NK-92 (cell line): ENCODE data around the gene CDKL1.

Experiments used
- DNase-seq: peaks from one replicate; lab custom pipeline; 2025; ENCODE audit not compliant: unreplicated experiment; lab: John Stamatoyannopoulos, UW

The CDKL1 gene

DNA sequence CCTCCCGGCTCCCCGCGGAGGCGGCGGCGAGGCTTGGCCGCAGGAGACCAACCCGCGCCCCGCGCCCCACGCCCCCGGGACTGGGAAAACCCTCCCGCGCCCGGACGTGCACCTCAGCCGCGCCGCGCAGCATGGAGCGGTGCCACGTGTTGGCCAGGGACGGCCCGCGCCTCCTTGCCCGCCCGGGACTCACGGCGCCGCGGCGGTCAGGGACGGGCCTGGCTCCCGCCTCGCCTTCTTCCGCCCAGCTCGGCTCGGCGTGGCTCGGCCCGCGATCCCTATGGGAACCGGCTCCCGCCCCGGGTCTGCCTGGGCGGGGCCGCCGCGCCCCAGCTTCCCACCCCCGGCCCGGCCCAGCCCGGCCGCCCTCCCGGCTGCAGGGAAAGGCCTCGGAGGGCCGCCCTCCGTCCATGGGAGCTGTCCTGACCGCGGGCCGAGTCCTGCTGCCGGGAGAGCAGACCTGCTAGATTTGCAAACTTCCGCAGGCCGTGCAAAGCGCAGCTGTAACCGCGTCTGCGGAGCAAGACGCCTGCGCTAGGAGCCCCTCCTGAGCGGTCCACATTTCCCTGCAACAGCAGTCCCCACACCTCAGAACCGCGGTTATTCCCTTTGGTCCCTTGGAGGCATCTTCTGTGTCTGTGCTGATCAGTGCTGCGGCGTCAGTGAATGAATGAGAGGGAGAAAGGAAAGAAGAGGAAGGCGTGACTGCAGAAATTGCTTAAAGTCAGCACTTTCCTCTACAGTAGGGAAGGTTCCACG lies at the start of gene CDKL1:
TSS of gene CDKL1 (minus strand) at position 251 of the 759 bp plus-strand sequence. CDS start 1,013 bp downstream, outside the sequence.
- DNase-seq = no peak

GRCh38 chr14:50434528-50434927 lies 37.8 kb upstream of the CDKL1 start:
- no peak for DNase-seq

- DNase-seq = no peak
Measured at GRCh38 chr14:50432131-50432530, 35.5 kb upstream of the CDKL1 start.

DNA sequence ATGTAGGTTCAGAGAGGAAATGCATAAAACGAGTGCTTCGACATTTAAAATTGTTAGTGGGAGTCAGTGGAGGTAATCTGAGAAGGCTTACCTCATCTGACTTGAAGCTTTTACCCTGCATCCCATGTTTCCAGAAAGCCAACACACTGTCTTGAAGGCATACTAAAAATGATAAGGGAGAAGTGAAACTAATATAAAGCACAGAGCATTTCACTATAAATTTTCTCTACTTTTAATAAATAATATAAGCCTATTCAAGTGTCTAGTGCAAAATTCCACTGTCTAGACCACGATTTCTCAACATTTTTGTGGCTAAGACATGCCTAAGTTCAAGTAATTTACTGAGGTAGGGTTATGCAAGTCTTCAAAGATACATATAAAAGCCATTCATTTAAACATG lies 29.1 kb upstream of the CDKL1 start:
- no peak for DNase-seq

DNA sequence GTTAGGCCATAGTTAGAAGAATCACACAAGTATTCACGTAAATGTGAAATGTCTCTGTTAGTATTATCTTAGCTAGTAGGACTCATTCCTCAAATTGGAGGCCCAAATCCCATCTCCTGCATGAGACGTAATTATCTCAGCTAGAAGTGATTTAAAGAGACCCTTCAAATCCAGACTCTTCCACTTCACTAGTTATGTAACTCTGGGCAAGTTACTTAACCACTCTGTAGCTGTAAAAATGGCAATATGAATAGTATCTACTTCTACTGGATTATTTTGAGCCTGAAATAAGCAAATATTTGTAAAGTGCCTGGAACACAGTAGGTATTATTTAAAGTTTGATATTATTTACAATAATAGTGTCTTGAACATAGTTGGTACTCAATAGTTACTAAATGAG lies 28.4 kb upstream of the CDKL1 start:
- no peak for DNase-seq

DNA sequence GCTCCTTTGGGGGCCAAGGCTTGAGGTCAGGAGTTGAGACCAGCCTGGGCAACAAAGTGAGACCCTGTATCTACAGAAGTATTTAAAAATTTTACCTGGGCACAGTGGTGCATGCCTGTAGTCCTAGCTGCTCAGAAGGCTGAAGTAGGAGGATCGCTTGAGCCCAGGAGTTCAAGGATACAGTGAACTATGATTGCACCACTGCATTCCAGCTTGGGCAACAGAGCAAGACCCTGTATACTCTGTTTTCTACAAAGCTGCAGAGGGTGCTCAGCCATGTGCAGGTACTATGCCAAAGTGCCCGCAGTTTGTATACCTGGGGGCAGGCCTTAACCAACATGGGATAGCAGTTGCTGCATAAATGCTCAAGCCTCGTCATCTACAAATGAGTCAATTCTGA lies 26.8 kb upstream of the CDKL1 start:
- no peak for DNase-seq

DNA sequence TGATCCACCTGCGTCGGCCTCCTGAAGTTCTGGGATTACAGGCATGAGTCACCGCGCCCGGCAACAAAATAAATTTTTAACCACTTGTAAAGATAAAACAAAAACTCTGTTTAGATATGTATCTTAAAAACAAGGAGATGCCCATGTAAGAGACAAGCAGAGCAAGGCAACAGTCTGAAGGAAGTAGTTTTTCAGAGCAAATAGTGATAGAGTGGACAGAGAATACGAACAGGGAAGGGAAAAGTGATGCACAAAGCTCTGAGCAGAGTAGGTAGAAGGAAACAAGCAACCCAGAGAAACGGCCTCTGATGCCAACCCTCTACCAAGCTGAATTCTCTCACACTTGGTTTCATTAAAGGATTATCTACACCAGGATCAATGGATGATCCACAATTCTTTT lies 24.8 kb upstream of the CDKL1 start:
- no peak for DNase-seq

GRCh38 chr14:50417853-50418252 lies 21.2 kb upstream of the CDKL1 start:
- DNase-seq = no peak

GRCh38 chr14:50410921-50411320 lies 14.2 kb upstream of the CDKL1 start:
- DNase-seq = no peak

DNA sequence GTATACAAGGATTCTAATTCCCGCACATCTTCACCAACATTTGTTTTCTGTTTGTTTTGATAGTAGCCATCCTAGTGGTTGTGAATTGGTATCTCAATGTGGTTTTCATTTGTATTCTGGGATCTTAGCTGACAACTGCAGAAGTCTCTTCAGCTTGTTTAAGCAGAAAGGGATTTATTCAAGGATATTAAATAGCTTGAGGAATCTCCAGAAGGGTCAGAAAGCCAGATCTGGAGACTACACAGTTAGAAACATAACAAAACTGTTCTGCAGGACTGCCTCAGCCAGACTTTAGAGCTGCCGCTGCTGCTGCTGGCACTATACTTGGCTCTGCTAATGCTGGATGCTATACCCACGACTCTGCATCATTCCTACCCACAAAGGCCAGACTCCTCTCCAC lies 13.4 kb upstream of the CDKL1 start:
- DNase-seq = no peak

- no peak for DNase-seq
Measured at GRCh38 chr14:50407111-50407812, 10.6 kb upstream of the CDKL1 start.

- DNase-seq = no peak
Measured at GRCh38 chr14:50403419-50403818, 6.7 kb upstream of the CDKL1 start.

GRCh38 chr14:50402965-50403364 lies 6.3 kb upstream of the CDKL1 start:
- no peak for DNase-seq

DNA sequence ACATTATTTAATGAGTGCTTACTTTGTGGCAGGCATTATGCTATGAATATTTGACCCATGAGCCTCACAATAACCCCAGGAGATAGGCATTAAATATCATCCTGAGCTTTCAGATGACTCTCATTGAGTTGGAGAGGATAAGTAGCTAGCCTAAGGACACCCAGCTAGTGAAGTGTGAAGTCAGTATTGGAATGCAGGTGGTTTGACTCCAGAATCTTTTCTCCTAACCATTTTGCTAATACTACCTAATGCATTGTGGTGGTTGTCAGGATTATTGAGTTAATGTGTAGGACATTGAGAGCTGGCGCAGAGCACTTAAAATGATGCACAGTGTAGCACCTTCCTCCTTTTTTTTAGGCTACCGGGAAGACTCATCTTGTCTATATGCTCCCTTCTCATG lies 3.8 kb upstream of the CDKL1 start:
- no peak for DNase-seq

DNA sequence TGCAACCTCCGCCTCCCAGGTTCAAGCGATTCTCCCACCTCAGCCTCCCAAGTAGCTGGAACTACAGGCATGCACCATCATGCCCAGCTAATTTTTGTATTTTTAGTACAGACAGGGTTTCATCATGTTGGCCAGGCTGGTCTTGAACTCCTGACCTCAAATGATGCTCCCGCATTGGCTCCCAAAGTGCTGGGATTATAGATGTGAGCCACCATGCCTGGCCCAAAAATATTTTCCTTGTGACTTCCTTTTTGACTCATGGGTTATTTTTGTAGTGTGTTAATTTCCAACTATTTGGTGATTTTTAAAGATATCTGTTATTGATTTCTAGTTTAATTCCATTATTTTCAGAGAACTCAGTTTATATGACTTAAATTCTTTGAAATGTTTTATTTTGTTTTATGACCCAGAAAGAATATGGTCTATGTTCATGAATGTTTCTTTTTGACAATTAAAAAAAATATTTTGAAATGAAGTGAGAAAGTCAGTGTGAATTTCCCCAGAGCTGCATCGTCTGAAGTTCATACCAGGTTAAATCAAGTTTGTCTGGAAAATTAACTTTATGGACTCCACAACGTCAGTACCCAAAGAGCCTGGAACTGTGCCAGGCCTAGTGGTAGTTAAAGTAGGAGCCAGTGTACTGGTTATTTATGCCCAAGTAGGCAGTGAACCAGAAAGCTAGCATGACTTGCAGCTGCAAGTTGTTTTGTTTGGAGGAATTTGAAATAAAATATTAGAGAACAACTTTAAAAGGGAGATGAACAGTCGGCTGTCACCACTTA lies 2.8 kb upstream of the CDKL1 start:
- no peak for DNase-seq

- DNase-seq = no peak
Measured at GRCh38 chr14:50398189-50398580, 1.5 kb upstream of the CDKL1 start.

- no peak for DNase-seq
Measured at GRCh38 chr14:50397390-50398188, 908 bp upstream of the CDKL1 start.

DNA sequence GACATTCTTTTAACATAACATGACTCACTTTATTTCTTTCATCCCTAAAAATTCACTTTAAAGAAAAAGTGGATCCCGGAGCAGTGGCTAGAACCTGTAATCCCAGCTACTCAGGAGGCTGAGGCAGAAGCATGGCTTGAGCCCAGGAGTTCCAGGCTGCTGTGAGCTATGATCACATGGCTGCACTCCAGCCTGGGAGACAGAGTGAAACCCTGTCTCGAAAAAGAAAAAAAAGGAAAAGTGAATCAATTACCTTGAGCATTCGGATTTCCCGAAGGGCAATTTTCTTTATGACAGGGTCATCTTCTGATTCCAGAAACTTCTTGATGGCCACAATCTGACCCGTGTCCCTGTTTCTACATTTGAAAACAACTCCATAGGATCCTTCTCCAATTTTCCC lies 1.2 kb downstream of the CDKL1 start:
- no peak for DNase-seq

- no peak for DNase-seq
Measured at GRCh38 chr14:50394713-50395112, 2.0 kb downstream of the CDKL1 start.

DNA sequence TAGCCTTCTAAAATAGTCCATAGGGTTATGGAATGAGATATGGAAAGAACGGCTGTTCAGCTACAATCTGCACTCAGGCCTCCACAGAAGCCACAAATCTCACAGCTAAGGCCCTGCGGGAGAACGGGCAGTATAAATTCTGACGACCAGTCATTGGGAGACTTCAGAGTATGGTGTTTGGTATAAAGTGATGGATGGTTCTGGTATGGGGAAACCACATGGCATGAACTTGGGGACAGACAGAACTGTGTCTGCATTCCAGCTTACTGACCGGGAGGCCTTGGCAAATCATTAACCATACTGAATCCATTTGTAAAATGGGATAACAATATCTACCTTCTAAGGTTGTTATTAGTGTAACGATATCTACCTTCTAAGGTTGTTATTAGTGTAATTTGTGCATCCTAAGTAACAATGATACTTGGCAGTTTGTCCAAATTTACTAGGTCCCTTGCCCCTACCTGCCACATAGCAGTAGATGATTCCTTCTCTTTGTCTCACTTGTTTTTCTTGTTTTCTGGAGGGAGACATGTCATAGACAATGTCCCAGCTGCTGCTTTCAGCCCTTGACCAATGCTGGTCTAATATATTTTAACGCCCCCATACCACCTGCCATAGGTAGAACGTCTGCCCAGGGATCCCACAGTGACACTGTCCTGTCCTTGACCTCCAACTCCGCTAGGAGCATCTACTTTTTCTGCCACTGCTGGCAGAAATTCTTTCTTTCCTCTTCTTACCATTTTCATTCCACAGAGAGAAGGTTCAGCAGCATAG lies 6.8 kb downstream of the CDKL1 start:
- no peak for DNase-seq
